Measurements from ENCODE around the gene THNSL1. TPM values are rescaled to one million over a fixed set of nuclear protein-coding genes. Genes with fewer than 3 reads are reported as not detected.

THNSL1 gene
- total and polyA plus RNA-seq, 9 of the 15 experiments (the other 6 are each of a cell fraction or from before 2014, with no cell fraction given), result 4.5 to 8.6 (median 6.3) TPM

GRCh38 chr10:25071227-25071626 lies 54.8 kb downstream of the THNSL1 start:
- no peaks in the 10 kb centered on the region for H3K79me2 ChIP-seq (ENCODE audit: control insufficient read depth, insufficient read depth, low read length)
- BruUV-seq (replicated peaks), result no TSS peak
- no peak overlapping the region for H3K27ac ChIP-seq (ENCODE audit: extremely low read depth, low read depth, low read length)
- peaks cover 0 to 3% of the 10 kb centered on the region in 2 experiments; a peak in 2 of 5 replicates for H3K4me1 ChIP-seq (replicated peaks in 1 of 2; ENCODE audit: control insufficient read depth in 2 of 2, insufficient read depth in 2 of 2, low read length in 2 of 2)
- ATAC-seq, result no peak
- H3K9me3 ChIP-seq (replicated peaks; ENCODE audit: control insufficient read depth, insufficient read depth, low read depth, low read length), result no peaks in the 10 kb centered on the region
- no peaks in the 10 kb centered on the region for H3K36me3 ChIP-seq (ENCODE audit: control insufficient read depth, insufficient read depth, low read length)
- intact Hi-C loops (cut with micrococcal nuclease), result no loop called here
- H3K4me3 ChIP-seq, result no peak overlapping the region
- no peak overlapping the region for H3K9ac ChIP-seq (ENCODE audit: insufficient read depth in 1 of 2, low read depth in 2 of 2, low read length in 2 of 2)
- H4K20me1 ChIP-seq (replicated peaks; ENCODE audit: control insufficient read depth, insufficient read depth, low read length), result no peaks in the 10 kb centered on the region
- no peak for FAIRE-seq
- no peak for DNase-seq (ENCODE audit: extremely low read depth in 1 of 4, low spot score in 3 of 4)
- ChIA-PET CTCF (ENCODE audit: low intra/inter-chr PET ratio) (no interaction called here), POLR2A (no interaction called here)
- H2AFZ ChIP-seq (ENCODE audit: low read depth, low read length), result no peak overlapping the region
- in situ Hi-C loops (cut with MboI), result no loop called here
- H3K4me2 ChIP-seq (ENCODE audit: insufficient read depth, low read length), result no peak overlapping the region
- WGBS (ENCODE audit: insufficient coverage, low coverage, missing lambda C conversion rate), result 88% methylated on average over 1 of the region's 1 CpG
- no peaks in the 10 kb centered on the region for H3K9me1 ChIP-seq (ENCODE audit: control insufficient read depth, insufficient read depth, low read length)
- no peak for TF ChIP-seq ZBTB12 (CRISPR knock-in tag; IDR thresholded peaks at IDR 0.05)
- TF ChIP-seq ILK (tag; IDR thresholded peaks at IDR 0.05; ENCODE audit: borderline replicate concordance, low read depth), result no peak
- no peak for TF ChIP-seq ARID4B (CRISPR knock-in tag; IDR thresholded peaks at IDR 0.05)
- TF ChIP-seq ZBTB33 (CRISPR knock-in tag; IDR thresholded peaks at IDR 0.05), result no peak
- TF ChIP-seq RB1 (IDR thresholded peaks at IDR 0.05; ENCODE audit: low read depth), result no peak
- H3K27me3 ChIP-seq (ENCODE audit: control insufficient read depth in 2 of 2, insufficient read depth in 2 of 2, low read length in 2 of 2), result no peaks in the 10 kb centered on the region
